ENCODE measurements around the gene HYOU1.
"Not testable (repeated sequence)": the region's sequence is repeated elsewhere in the genome, so short reads cannot be mapped to it uniquely, and the experiment has no call there.

The HYOU1 gene, protein sequence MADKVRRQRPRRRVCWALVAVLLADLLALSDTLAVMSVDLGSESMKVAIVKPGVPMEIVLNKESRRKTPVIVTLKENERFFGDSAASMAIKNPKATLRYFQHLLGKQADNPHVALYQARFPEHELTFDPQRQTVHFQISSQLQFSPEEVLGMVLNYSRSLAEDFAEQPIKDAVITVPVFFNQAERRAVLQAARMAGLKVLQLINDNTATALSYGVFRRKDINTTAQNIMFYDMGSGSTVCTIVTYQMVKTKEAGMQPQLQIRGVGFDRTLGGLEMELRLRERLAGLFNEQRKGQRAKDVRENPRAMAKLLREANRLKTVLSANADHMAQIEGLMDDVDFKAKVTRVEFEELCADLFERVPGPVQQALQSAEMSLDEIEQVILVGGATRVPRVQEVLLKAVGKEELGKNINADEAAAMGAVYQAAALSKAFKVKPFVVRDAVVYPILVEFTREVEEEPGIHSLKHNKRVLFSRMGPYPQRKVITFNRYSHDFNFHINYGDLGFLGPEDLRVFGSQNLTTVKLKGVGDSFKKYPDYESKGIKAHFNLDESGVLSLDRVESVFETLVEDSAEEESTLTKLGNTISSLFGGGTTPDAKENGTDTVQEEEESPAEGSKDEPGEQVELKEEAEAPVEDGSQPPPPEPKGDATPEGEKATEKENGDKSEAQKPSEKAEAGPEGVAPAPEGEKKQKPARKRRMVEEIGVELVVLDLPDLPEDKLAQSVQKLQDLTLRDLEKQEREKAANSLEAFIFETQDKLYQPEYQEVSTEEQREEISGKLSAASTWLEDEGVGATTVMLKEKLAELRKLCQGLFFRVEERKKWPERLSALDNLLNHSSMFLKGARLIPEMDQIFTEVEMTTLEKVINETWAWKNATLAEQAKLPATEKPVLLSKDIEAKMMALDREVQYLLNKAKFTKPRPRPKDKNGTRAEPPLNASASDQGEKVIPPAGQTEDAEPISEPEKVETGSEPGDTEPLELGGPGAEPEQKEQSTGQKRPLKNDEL

DNA sequence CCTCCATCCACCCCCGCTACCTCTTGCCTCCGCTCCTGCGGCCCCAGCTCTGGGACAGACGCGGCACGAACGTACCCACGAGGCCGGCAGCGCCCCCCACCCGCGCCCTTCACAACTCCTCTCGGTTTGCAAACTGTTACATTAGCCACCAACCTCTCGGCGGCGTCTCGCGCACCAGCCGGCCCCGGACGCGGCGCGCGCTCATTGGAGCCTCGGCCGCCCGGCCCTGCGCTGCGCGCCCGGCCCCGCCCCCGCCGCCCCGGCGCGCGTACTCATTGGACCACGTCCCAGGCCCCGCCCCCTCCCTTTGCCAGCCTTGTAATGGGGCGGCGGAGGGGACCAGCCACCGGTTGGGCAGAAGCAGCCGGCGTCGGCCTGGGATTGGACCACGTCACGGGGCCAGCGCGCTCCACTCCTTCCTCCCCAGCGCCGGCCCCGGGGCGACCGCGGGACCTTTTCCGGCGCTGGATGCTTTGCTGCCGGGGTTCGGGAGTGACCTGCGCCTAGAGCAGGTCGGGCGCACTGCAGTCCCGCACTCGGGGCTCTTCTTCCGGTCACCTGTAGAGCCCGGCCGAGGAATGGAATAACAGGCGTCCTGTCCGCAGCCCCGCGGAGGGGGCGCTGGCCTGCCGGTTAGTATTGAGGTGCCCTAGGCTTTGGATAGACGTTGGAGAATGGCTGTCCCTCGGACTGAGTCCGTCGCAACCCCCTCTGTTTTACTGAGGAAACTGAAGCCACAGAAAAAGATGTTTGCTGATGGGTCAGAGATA lies at the start of gene HYOU1:
HYOU1 (minus strand) TSS at position 206 of the 770 bp plus-strand sequence. CDS start 1,045 bp downstream, outside the sequence.
- DNase-seq = peak; percentile 98

DNA sequence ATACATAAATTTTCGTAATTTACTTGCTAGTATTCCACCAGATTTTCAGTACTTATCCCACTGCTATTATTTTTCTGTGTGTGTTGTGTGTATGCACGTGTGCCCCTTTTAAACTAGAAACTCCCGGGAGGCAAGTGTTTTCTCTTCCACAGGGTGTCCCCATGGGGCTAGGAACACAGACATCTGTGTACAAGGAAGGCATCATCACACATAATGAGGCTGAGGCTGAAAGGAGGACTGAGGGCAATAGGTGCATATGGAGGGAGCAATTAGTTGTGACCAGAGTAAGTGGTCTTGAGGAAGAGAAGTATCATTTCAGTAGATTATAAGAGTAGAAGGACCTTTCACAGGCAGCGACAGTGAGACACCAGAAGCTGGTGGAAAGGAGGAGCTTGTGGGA lies 46.8 kb upstream of the HYOU1 start:
- DNase-seq = no peak

DNA sequence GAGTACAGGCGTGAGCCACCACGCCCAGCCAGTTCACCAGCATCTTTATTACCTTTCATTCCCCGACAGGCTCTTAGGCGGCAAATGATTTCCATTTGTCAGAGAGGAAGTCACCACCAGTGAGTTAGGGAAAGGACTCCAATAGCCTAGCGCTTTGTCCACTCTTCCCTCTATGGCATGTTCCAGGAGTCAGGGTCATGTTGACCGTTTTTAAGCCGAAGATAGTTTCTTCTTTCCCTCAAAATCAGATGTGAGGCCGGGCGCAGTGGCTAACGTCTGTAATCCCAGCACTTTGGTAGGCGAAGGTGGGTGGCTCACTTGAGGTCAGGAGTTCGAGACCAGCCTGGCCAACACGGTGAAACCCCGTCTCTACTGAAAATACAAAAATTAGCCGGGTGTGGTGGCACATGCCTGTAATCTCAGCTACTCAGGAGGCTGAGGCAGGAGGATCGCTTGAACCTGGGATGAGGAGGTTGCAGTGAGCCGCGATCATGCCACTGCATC lies 46.2 kb upstream of the HYOU1 start:
- DNase-seq = not testable (repeated sequence)

DNA sequence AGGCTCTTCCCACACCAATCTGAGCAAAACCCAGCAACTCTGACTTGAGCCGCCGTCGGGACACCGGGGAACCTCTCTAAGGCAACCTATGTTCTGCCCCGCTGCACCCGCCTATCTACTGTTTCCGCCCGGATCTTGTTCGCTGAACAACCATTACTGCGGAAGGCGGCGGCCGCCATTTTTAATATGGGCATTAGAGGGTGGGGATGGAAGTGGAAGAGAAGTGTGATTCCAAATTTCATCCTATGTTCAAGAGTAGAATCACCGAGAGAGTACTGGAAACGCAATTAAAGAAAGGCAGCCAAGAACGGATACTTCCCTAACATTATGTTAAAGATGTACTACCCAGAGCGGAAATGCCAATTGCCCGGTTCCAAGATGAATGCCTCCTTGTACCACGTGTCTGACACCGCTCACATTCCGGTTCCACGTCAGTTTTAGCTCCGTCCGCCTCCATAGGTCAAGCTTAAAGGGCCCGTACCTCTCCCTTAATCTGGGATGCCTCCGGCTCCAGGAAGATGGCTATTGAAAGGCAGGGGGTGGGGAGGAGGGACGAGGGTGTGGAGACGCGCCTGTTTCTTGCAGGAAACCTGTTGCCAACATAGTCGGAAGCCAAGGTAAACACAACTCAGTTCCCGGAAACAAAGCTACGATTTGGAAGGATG lies 44.9 kb upstream of the HYOU1 start, which contains the start of gene DPAGT1:
DPAGT1 (minus strand) TSS at position 95 of the 665 bp plus-strand sequence. CDS start 198 bp downstream, outside the sequence.
- peak; percentile 96 for DNase-seq

DNA sequence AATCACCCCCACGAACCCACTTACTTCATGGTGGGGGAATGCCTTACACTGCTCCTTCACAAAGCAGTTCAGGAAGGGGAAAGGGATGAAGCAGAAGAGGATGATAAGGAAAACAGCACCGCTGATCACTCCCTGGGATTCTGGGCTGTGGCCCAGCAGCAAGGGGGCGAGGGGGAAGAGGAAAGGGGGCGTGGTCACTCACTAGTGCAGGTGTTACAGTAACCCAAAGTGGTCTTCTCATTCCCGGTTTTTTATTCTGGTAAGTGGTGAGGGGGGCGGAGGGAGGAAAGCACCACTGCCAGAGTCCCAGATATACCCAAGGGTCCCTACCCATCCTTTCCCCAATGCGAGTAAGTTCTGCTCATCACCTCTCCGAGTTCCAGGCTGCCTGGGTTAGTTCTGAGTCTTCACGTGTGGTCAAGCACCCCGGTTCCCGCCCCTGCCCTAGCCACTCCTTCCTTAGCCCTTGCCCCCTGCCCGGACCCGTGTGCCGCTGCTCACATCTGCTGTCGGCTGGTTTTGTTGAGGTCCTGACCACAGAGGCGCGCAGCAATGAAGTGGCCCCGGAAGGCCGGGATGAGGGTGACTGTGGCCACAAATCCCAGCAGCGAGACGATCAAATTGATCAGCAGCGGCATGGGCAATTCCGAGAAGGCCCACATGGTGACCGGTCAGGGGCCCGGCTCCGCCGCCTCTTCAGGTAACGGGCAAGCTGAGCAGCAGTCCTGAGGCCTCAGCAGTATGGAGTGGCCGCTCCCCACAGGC lies 44.2 kb upstream of the HYOU1 start:
- DNase-seq = no peak

DNA sequence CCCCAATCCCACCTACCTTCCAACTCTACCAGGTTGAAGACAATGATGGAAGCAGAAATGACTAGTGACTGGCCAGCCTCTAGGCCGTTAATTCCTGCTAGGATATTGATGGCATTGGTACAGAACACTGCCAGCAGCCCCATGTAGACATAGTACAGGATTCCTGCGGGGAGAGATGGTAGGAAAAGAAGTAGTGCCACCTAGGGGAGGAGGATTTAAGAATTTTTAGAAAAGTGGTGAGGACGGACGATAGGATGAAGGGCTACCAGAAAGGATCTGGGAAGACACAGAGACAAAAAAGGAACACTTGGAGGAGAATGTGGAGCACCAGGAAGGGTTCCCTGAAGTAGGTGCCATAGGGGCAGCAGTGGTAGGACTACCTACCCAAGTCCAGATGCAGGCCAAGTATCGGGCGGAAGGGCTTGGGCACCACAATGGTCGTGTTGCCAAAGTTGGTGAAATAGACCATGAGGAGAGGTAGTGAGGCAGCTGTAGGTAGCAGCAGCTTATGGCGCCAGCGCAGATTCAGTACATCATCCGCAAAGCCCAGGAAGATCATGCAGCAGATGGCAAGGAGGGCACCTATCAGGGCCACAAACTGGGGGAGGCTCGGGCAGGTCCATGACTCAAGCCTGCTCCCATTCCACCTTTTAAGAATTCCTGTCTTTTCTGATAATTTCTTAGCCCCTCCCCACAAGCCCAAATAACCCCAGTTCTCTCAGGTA lies 43.4 kb upstream of the HYOU1 start:
- DNase-seq = no peak

DNA sequence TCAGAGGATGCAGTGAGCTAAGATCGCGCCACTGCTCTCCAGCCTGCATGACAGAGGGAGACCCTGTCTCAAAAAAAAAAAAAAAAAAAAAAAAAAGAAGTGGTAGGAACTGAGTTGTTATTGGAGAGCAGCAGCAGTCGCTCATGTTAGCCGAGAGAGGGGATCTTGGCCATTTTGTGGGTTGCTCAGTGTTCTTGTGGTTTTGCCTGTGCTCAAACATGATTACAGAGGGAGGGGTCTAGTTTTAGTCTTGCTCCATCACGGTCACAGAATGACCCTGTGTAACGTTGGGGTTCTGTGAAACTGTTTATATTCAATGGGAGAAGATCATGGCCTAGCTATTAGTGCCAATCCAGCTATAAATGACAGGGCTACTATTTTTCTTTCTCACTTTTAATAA lies 42.7 kb upstream of the HYOU1 start:
- DNase-seq = no peak

DNA sequence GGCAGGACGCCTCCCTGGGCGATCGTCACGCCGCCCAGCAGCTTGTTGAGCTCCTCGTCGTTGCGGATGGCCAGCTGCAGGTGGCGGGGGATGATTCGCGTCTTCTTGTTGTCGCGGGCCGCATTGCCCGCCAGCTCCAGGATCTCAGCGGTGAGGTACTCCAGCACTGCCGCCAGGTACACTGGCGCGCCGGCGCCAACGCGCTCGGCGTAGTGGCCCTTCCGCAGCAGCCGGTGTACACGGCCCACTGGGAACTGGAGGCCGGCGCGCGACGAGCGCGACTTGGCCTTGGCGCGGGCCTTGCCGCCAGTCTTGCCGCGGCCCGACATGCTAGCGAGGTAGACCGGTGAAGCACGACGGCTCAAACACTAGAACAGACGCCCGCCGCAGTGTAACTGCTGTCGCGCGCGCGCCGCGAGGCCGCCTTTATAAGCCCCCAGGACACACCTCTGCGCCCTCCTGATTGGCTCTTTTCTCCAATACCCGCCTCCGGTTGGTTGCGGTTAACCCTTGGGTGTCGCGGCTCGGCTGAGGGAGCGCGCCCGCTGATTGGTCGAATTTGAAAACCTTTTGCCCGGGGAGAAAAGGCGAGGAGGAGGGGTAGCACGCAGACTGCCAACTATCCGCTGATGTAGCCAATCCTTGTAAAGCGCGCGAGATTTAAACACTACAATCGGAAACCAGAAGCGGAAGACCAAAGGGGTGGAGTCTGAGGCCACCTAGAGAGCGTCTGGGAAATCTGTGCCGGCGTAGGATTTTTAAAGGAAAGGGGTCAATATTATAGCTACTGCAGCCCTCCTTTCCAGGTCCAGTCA lies 38.3 kb upstream of the HYOU1 start:
- peak; percentile 99 for DNase-seq

DNA sequence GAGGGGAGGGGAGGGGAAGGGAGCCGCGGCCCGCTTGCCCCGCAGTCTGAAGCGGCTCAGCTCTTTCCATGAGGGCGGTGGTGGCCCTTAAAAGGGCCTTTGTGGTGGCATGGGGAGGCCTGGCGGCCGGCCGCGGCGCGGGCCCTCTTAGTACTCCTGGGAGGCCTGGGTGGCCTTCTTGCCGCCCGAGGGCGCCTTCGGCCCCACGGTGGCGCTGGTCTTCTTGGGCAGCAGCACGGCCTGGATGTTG lies 37.7 kb upstream of the HYOU1 start:
- no peak for DNase-seq

DNA sequence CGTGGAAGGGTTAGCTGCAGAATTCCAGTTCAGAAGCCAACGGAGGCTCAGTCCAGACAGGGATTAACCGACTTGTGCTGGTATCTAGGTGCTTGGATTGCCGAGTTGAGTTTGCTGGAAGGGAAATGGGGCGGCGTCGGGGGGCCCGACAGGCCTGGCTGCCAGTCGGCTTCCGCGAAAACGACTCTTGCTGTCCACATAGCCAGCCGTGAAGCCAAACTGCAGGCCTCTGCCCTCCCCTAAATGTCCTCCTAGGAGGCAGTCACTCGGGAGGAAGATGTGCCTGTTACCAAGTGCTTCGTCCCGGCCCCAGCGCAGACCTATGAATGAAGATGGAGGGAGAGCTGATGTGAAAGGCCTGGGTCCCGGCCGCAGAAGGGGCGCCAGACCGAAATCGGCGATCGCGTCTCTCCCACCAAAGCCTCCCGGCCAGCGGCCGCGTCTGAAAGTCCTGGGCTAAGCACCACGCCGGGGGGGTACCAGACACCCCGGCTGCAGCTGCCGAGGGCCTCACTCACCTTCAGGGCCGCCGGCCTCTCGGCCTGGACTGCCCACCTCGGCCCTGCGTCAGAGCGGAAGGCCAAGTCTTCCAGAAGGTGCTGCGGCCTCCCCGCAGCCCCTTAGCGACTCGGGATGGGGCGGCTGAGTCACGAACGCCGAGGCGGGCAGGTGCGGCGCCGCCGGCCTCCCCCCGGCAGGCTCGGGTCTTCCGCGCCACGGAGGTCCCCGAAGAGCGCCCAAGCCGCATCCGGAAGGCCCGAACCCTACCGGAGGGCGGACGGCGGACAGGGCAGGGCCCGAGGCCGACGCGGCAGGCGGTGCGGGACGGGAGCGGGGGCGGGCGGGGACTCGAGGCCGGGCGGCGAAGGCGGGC lies 37.2 kb upstream of the HYOU1 start:
- peak; percentile 73 for DNase-seq

DNA sequence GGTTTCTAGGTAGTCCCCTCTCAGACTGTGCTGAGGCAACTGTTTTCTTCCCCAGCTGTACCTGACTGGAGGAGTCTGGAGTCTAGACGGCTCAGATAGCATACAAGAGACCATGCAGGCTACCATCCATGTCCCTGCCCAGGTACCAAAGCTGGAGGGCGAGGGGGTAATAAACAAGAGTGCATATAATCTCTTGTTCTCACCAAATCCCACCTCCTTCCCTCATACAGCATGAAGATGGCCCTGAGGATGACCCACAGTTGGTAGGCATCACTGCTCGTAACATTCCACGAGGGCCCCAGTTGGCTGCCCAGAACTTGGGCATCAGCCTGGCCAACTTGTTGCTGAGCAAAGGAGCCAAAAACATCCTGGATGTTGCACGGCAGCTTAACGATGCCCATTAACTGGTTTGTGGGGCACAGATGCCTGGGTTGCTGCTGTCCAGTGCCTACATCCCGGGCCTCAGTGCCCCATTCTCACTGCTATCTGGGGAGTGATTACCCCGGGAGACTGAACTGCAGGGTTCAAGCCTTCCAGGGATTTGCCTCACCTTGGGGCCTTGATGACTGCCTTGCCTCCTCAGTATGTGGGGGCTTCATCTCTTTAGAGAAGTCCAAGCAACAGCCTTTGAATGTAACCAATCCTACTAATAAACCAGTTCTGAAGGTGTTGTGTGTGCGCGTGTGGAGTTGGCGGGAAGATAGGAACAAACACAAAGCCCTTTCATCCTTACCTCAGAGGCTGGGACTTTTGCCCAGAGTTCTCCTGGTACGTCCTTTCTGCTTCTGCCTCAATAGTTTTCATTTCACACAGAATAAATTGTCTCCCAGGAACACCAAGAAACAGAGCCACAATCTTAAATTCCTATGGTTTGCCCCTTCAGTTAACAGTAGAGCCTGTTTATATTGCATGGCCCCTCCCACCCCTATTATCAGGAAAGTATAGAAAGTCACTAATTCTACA lies 36.2 kb upstream of the HYOU1 start:
- no peak for DNase-seq

DNA sequence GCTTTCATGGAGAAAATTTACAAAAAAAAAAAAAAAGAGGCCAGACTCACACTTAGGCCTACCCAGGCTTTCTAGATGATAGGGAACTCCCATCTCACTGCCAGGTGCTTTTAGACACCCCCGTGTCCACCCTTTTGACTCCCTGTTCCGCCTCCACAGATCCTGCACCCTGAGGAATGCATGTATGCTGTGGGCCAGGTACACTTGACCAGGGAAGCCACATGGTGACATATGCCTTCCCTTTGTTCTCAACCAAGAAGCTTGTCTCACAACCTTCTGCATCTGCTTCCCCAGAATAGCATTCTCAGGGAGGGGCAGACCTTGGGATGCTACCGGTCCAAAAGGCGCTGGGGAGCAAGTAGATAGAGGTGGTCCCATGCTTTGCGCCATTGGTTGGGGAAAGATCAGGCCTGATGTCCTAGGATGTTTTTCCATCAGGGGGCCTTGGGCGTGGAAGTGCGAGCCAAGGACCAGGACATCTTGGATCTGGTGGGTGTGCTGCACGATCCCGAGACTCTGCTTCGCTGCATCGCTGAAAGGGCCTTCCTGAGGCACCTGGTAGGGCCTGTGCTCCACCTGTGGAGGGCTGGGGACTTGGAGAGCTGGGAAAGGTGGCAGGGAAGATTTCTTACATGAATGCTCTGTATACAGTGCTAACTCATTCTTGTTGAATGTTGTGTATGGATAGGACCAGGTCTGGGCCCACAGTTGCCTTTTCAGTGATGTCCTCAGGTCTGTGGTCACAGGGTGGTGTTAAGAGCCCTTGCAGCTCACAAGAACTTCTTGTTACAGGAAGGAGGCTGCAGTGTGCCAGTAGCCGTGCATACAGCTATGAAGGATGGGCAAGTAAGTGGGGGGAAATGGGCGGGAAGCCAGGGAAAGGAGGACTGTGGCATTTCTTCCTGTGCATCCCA lies 35.2 kb upstream of the HYOU1 start:
- peak; percentile 20 for DNase-seq

DNA sequence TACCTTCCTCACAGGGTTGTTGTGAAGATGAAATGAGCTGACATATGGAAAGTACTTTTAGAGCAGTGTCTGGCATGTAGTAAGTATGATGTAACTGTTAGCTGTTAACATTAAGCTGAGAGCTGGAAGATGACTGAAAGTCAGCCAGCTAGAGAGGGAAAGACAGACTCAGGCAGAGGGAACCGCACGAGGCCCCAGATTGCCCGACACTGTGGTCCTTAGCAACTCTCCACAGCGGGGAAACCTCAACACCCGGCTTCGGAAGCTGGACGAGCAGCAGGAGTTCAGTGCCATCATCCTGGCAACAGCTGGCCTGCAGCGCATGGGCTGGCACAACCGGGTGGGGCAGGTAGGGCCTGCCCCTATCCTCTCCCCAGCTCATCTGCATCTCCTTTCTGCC lies 34.2 kb upstream of the HYOU1 start:
- peak; percentile 38 for DNase-seq

DNA sequence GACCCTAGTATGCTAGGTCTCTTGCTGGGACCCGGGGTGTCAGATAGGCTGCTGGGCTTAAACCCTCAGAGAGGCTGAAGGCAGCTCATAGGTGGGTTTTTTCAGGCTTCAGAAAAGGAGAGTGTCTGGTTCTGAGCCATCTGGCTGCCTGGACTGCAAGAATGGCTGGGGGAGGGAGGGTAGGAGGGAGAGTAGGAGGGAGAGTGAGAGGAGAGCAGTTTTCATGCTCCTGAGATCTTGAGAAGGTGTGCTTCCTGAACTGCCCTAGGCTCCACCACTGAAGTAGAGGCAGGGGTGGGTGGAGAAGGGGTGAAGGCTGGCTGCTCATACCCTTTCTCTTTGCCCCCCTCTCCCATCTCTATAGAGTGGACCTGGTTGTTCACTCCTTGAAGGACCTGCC lies 32.3 kb upstream of the HYOU1 start:
- DNase-seq = no peak

DNA sequence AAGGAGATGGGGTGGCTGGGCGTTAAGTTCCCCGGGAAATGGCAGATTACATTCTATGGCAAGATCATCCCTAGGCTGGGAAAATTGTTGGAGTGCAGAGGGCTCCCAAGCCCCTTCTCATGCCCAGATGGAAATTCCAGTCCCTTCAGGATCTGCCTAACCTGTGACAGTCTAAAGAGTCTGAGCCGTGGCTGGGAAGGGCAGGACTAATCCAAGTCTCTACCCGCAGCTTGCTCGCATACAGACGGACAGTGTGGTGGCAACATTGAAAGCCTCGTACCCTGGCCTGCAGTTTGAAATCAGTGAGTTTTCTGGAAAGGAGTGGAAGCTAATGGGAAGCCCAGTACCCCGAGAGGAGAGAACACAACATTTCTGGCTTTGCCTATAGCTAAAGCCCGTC lies 31.4 kb upstream of the HYOU1 start:
- DNase-seq = no peak

DNA sequence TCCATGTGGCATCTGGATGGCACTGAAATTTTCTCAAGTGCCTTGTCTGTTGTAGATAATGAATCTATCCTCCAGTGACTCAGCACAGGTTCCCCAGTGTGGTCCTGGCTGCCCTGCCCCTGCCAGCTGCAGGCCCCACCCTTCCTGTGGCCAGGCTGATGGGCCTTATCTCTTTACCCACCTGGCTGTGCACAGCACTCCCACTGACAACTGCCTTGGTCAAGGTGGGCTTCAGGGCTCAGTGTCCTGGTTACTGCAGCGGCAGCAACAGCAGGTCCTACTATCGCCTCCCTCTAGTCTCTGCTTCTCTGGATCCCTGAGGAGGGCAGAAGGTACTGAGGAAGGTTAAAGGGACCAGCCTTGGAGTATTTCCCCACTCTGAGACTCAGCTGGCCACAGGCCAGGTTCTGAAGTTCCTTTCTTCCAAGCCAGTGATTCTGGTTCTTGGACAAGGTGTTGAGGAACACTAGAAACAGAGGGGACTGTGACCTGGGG lies 30.8 kb upstream of the HYOU1 start:
- DNase-seq = no peak
